HG02623 (cell line): Measurements from ENCODE around the gene FHDC1.

Source experiments
- ATAC-seq: cut with Tn5 transposase; IDR thresholded peaks from one replicate; pipeline ENCODE4 v1.9.1; 2021; ENCODE audit warnings: moderate library complexity; ENCODE audit not compliant: unreplicated experiment

Gene FHDC1

DNA sequence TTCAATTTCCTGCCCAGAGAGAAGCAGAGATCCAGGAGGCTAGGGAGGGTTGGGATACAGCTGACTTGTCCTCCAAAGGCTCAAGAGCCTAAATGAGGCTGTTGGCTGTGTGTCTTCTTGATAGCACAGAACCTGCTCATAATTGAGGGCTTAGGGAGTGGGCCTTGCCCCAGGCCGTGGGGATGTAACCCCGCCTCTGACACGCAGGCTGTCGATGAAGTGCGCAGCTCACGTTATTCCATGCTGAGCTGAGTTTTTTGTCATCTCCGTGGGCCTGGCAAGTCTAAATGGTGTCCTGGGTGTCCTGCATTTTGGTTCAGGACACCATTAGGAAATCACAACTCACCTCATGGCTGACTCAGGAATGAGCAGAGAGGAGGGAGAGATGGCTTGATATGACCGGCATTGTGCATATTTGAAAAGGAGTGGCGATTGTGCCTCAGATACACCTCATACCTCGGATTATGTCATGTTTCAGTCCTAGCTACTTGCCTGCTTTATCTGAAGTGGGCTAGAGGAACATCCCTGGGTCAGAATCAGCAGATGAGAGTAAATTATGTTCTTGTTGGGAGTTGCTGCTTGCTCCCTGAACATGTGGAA, 43.7 kb downstream of the FHDC1 start:
- ATAC-seq = no peak

DNA sequence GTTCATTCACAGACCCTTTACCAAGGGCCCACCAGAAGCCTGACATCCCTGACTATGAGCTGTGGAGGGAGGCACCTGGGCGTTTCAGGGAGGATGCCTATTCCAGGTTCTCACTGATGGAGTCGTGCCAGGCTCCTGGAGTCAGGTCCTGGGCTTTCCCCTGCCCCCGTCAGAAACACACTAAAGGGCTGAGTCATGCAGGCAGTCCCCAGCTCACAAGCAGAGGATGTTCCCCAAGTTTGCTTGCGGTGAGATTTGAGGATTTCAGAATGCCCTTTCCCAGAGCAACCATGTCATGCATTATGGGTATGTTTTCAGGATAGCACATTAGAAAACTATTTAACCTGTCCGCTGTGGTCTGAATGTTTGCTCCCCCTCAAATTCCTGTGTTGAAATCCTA, 45.2 kb downstream of the FHDC1 start:
- ATAC-seq = no peak

DNA sequence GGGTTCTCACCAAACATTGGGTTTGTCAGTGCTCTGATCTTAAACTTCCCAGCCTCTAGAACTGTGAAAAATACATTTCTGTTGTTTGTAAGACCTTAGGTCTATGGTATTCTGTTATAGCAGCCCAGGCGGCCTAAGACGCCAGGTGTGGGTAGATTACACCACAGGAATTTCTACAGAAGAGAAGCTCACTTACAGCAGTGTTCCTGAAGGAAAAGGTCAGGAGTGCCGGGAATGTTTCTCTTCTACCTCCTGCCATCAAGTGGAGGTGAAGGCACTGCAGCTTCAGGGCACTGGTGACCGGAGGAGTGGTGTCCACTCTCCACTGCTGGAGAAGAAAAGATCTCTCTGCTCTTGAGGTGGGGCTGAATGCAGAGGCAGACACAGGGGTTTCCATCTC, 45.7 kb downstream of the FHDC1 start:
- no peak for ATAC-seq

DNA sequence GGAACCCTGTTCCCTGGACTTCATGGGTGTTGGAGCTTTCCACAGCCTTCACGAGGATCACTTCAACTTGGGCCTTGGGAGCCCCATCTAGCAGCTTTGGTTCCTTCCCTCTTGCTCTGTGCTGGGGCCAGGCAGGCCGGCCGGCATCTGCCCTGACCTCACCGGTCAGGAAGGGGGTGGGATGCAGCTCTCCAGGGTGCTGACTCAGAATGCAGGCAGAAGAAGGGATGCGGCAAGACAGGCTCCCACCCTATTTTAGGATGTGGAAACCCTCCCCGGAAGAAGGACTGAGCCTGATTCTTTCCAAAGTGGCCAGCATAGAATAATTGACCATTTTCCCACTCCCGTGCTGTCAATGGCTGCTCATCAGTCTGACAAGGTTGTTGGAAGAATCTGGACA, 47.1 kb downstream of the FHDC1 start:
- ATAC-seq = no peak

DNA sequence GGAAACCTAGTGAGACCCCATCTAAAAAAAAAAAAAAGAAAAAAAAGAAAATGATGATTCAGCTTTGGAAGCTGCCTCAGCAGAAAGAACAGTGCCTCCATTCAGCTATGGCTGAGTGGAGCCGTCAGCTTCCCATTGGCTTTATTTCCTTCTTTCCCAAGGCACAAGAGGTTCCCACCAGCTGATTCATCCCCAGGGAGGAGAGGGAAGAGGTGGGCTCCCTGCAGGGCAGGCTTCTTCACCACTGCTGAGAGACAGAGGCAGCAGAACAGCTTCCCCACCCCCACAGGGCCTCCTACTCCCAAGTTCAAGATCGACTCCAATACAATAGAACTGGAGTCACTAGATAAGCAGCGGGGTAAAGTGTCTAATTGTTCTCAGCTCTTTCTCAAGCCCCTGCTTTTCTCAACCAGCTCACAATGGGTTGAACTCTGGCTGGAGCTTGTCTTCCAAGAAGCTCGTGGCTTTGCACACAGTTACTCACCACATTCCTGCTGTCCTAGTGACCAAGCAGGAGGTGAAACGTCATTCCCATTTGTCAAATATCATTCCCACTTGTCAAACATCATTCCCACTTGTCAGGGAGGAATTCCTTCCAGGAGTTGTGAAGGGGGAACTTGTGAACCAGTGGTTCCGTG, 47.8 kb downstream of the FHDC1 start:
- ATAC-seq = no peak

DNA sequence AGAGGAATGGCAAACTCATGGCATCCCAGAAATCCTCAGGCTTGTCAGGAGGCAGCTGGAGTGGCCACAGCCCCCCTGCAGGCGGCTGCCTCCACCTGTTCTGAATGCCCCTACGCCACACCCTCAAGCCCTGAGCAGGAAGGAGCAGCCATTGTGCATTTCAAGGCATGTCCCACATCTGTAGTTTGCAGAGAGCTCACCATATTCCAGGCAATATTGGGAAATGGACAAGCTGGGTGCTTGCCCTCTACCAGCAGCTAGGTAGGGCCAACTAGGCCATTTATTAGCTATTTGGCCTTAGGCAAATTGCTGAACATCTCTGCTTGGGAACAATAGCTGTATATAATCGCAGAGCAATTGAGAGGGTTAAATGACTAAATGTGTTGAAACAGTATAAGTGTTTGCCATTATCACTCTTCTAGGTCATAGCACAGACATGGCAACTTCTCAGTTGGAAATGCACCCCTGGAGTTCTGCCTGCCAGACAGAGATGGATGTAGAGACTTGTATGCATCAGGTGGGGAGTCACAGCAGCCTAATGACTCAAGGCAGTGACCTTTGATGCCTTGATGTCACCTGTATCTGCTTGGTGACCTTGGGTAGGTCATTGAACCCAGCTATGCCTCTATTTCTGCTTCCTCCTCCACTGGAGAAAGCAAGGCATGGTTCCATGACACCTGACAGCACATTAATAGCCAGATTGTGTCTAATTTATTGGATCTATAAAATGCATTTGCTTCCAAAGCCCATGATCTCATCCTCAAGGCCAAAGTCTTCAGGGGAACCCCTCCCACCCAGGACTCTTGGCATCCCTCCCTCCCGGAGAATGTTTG, 52.8 kb downstream of the FHDC1 start:
- ATAC-seq = no peak

DNA sequence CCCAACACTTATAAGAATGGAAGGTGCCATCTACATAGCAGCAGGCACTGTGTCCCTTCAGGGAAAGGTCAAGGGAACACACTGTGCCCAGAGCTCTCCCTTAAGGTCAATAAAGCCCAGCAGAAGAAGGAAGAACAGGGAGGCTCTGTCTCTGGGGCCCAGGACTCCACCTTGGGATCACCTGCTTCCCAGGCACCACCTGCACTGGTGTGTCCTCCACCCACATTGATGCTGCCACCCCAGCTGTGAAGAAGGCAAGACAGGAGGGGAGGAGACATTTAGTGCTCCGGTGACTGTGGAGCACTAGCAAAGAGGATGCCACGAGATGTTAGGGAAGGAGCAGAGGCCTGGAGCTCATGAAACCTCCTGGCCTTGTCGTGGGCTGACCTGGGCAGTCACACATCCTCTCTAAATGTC, 53.4 kb downstream of the FHDC1 start:
- no peak for ATAC-seq

DNA sequence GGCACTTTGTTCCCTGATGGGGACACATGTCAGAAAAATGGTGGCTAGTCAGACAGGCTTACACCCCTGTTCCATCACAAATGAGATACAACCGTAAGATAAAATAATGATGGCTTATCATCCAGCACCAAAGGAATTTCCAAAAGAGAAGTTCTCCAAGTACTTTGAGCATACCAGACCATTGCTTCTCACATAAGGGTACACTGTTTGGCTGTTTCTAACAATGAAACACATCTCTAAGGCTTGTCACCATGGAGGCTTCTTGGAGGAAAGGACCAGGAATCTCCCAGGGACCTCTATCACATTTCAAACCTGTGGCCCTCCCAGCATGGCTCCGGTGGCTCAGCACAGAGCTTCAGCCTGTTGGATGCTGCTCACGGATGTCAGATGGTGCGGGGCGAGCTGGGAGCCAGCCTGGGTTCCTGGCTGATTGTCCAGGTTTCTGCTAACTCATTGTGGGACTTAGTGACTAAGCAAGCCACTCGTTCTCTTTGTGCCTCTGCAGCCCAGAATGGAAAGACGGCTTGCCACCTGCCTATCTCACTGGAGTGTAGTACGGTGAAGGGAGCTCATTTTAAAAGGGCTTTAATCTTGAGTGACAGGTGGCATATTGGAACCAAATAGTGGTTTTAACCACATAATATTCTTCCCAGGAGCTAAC, 54.5 kb downstream of the FHDC1 start:
- ATAC-seq = no peak

DNA sequence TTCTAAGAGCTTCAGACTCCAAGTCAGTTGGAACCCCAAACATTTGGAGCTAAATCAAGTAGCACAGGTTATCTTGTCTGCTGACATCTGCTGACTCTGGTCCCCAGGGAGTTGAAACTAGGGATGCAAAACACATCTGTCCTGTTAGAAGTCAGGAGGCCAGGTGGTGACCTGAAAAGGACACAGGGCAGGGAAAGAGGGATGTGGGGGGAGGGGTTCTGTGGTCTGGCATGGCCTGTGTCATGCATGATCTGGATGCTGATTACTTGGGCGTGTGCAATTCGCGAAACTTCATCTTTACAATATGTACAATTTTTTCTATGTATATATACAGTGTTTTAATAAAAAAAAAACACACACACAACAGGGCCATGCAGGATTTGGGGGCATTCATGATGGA, 55.3 kb downstream of the FHDC1 start:
- no peak for ATAC-seq

DNA sequence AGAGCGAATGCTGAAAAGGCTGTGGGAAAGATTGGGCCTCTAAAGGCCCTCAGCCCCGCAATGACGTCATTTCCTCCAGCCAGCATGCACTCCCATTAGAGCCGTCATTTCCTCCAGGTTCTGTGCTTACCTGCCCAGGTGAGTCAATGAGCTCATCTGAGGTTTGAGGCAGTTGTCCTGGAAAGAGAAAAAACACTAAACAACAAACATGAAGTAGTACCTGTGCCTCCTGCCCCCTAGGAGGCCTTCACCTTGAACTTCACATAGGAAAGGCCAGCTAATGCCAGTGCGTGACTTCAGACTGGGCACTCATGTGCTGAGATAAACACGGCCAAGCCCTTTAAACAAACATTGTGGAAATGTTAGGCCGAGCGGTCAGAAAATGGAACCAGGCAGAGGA, 55.9 kb downstream of the FHDC1 start:
- no peak for ATAC-seq

DNA sequence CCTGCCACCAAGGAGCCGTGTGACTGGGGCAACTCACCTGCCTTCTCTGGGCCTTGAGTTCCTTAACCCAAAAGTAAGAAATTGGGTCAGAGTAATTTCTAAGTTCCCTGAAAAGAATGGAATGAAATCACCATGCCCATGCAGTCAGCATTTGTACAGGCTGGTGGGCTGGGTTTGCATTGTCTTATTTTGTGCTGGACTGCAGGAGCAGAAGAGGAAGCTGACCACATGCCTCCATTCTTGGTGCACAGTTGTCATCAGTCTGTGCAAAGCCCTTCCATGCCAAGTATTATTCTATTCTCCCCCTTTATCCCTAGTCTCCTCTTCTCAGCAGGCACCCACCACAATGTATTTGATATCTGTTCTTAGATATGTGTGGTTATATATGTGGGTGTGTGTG, 56.3 kb downstream of the FHDC1 start:
- ATAC-seq = no peak

DNA sequence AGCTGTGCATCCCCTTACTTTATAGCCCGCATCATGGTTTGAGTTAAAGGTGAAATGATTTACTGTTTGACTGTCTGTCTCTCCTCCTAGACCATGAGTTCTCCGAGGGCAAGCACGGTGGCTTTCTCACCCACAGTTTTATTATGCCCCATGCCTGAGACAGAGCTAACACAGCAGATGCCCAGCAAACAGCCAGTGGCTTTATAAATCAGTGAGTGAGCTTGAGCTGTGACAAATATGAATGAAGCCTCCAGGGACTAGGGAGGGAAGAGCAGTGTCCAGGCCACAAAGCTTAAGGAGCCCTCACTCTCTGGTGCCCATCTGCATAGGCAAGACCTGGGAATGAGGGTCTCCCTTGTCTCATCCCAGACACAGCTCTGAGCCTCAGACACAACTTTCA, 57.9 kb downstream of the FHDC1 start:
- ATAC-seq = no peak

DNA sequence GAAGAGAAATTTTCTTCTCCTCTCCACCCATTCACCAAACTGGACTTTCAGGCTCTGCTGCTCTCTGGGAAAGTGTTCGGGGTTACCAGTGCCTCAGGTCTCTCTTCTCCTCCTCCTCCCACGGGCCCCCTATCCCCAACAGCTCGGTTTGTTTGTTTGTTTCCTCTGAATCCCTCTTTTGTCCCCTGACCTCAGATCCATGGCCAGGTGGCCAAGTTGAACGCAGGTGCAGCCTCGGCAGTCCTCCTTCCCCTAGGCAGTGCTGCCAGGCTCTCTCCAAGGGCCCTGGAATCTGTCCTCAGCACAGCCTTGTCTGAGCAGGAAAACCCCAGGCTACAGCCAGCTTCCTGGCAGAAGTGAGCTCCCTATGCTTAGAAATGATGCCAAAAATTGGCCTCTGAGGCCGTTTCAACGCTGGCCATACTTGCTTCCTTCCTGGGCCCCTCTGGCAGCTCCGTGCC, 60.0 kb downstream of the FHDC1 start:
- no peak for ATAC-seq

DNA sequence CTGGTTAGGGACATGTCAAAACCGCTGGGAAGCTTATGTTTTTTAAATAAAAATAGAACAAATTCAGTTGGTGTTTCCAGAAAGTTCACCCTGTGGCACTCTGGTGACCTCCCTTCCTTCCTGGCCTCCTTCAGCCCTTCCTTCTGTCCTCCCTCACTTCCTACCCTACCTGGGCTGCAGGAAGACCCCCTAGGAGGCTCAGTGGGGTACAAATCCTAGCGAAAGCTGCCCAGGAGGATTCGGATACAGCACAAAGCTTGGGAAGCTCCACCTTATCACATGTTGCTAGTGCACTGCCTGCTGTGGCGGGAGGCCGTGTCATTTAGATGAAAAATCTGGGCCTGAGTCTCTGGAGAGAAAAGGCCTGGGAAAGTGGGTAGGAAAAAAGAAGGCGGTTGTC, 60.5 kb downstream of the FHDC1 start:
- no peak for ATAC-seq

DNA sequence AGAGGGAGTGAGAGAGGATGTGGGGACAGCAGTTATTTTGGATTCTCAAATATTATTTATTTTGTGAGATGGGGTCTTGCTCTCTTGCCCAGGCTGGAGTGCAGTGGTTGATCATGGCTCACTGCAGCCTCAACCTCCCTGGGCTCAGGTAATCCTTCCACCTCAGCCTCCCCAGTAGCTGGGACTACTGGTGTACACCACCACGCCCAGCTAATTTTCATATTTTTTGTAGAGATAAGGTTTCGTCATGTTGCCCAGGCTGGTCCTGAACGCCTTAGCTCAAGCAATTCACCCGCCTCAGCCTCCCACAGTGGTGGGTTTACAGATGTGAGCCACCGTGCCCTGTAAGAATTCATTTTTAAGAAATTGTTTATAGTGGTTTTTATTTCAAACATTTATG, 61.2 kb downstream of the FHDC1 start:
- no peak for ATAC-seq

DNA sequence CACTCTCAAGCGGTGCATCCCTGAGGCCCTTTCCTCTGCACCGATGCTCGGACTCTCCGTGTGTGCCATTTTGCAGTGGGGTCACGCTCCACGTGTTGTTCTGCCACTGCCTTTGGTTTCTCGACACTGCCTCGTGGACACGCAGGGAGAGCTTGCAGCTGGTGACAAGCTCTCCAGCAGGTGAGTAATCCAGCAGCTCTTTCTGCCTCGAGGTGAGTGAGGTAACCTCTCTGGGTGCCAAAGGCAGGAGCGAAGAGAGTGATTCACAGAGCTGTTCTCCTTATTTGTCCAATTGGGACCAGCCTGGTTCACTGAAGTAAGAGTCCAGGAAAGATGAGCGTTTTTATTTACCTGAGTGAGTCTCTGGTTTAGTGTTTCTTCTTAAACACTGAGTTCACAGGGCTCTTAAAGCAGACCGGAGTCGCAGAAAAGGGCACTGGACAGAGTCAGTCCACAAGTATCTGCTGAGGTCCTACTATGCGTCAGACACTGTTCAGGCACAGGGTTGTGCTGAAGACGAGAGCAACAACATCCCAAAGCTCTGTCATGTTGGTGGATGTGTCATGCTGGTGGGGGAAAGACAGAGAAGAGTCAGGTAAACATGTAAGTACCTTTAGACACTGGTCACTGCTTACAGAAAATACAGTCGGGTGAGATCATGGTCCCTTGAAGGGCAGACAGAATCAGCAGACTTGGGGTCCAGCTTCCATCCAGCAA, 61.8 kb downstream of the FHDC1 start:
- ATAC-seq = no peak

DNA sequence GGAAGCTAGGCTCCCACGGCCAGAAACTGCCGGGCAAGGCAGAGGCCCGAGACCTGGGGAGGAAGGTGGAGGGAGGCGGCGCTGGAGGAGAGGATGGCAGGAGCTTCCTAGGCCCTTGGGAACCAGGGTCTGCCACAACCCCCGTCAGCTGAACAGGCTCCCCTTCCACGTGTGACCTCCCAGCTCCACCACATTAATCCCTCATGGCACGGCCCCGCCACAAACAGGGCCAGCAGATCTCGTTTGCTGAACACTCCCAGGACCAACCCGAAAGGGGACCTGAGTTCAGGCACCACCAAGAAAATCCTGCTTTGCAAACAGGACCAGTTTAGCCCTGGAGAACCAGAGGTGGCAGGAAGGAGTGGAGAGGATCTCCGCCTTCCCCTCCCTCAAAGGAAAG, 62.7 kb downstream of the FHDC1 start:
- no peak for ATAC-seq

DNA sequence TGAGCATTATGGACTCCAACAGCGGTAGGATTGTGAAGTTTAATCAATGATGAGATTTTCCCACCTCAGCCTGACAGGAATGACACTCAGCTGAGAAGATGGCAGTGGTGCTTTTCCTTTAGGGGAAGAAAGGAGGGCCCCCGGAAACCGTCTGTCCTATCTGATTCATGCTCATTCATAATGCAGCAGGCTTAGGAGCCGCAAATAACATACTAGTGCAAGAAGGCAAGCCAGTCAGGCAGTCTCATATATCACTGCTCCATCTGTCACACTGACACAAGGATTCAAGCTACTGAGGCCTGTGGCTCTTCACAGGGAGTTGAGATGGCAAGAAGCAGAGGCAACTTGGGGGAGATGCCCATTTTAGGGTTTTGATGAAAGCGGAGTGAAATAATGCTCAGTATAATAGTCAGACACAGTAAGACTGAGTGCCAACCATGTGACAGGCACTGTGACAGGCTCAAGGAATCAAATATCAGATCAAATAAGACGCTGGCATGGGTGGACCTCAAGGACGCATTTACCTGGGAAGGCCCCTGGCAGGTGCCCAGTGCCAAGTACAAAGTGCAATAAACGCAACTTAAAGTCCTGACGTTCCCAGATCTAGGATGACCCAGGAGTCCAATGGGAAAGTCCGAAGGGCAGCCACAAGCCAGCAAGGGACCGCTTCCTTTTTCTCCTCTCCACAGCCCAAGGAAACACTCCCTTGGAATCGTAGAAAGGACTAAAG, 63.4 kb downstream of the FHDC1 start:
- ATAC-seq = no peak

DNA sequence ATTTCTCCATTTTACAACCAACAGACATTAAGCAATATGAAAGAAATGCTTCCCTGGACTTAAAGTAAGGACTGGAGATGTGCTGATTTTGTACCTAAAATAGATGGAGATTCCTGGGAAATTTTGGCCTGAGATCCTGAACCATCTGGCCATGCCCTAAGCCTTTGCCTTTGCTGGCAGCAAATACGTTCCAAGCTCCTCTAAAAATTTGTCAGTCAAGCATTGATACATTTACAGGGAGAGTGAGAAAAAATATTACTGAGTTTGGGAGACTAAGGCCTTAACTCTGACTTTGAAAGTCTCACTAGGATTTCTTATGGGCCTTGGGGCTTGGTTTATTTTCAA, 63.9 kb downstream of the FHDC1 start:
- no peak for ATAC-seq

DNA sequence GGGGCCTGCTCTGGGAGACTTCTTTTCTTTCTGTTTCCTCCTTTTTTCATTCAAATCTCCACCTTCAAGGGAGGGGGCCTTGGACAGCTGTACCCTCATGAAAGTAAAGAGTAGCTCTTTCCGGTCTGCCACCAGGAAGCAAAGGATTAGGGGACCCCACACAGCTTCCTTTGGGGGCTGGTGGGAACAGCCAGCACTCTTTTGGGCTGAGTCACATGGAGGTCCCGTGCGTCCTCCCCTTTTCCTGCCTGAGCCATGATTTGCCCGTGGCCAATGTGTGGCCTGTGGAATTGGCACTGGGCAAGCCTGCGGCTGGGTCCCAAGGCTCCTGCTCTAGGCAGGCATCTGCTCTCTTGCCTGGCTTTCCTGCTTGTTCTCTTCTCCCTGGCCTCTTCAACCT, 65.5 kb downstream of the FHDC1 start:
- ATAC-seq = no peak

DNA sequence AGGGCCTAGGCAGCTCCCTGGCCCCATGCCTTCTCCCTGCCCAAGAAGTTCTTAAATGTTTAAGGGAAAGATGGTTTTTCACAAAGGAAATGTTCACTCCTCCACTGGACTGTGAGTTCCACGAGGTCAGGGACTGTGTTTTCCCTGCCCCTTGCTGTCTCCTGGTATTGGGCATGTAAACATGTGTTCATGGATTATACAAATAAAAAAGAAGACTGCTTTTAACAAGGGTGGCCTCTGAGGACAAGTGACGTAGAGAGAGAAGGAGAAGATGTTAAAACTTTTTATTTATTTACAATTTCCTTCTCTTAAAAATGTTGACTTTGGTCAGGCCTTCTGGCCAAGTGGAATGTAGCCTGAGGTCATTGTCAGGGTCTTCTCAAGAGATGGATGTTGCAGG, 66.0 kb downstream of the FHDC1 start:
- no peak for ATAC-seq
